Vagina (tissue), 2 donors: ENCODE results near the gene CCDC92. TPM values are rescaled to one million over a fixed set of nuclear protein-coding genes. Genes with fewer than 3 reads are reported as not detected.

Experiments
- DNase-seq, 2 donors: peaks; one replicate each; pipeline ENCODE4 v3.0.0-alpha.2; 2017; ENCODE audit errors: extremely low spot score in 2 of 2
- H3K27ac ChIP-seq: fragments of 200-600 bp; sonication (generic); one replicate; pipeline ENCODE4 v1.5.1; 2019
- H3K27me3 ChIP-seq: fragments of 200-600 bp; sonication (generic); one replicate; pipeline ENCODE4 v1.5.1; 2019
- H3K36me3 ChIP-seq, 2 donors: fragments of 200-600 bp; sonication (generic); one replicate each; pipeline ENCODE4 v1.5.1; 2017 to 2019
- H3K4me1 ChIP-seq: fragments of 200-600 bp; sonication (generic); one replicate; pipeline ENCODE4 v1.5.1; 2019
- H3K4me3 ChIP-seq, 2 donors: fragments of 200-600 bp; sonication (generic); 1 replicate in 1 of 2; 2 replicates in 1 of 2; pipeline ENCODE4 v1.5.1; 2016 to 2019
- H3K9me3 ChIP-seq: fragments of 200-600 bp; sonication (generic); one replicate; pipeline ENCODE4 v1.5.1; 2019
- POLR2A ChIP-seq, 2 donors: fragments of 450-650 bp; IDR thresholded peaks; one replicate each; pipeline ENCODE4 v1.6.1; 2017; ENCODE audit warnings: antibody characterized with exemption in 2 of 2, mild to moderate bottlenecking in 2 of 2, moderate library complexity in 2 of 2
- POLR2AphosphoS5 ChIP-seq, 2 donors: sonication (generic); formaldehyde crosslinking; IDR thresholded peaks; one replicate each; pipeline ENCODE4 v1.9.0; 2017; ENCODE audit warnings: antibody characterized with exemption in 2 of 2, mild to moderate bottlenecking in 2 of 2, low read depth in 1 of 2; ENCODE audit not compliant: insufficient read depth in 1 of 2
- intact Hi-C: fragments of 100-400 bp; cut with DNase I; formaldehyde crosslinking; loops from one replicate; pipeline ENCODE4 v1.15.1; 2023
- total RNA-seq: library from RNA; depleted of rRNA; stranded (reverse); fragments of >200 nt; gene quantifications from one replicate; pipeline ENCODE4 v1.2.3, GENCODE V29; 2016
- TF ChIP-seq, protein P1 (sequence below), 3 experiments: fragments of 450-650 bp in 2 of 3; fragments of 200-600 bp in 1 of 3; sonication (generic) in 1 of 3; IDR thresholded peaks; one replicate each; pipeline ENCODE4 v1.5.1; 2017 to 2019; ENCODE audit warnings: antibody characterized with exemption in 3 of 3, mild to moderate bottlenecking in 2 of 3, moderate library complexity in 2 of 3

Gene CCDC92
- total RNA-seq, 1 donor from 2014 or later = 21.6 TPM

- no peaks in the 10 kb centered on the region for H3K9me3 ChIP-seq
- intact Hi-C loops = no loop called here
- no peak for DNase-seq
- H3K27me3 ChIP-seq = no peaks in the 10 kb centered on the region
- no peaks in the 10 kb centered on the region for H3K36me3 ChIP-seq
- peaks cover 17% of the 10 kb centered on the region for H3K4me1 ChIP-seq
- no peak overlapping the region for H3K27ac ChIP-seq
- H3K4me3 ChIP-seq = no peak overlapping the region
- TF ChIP-seq POLR2A (IDR thresholded peaks at IDR 0.05) (no peak), POLR2AphosphoS5 (IDR thresholded peaks at IDR 0.05; ENCODE audit: insufficient read depth in 1 of 2, low read depth in 1 of 2) (no peak)
- TF ChIP-seq, protein P1, sequence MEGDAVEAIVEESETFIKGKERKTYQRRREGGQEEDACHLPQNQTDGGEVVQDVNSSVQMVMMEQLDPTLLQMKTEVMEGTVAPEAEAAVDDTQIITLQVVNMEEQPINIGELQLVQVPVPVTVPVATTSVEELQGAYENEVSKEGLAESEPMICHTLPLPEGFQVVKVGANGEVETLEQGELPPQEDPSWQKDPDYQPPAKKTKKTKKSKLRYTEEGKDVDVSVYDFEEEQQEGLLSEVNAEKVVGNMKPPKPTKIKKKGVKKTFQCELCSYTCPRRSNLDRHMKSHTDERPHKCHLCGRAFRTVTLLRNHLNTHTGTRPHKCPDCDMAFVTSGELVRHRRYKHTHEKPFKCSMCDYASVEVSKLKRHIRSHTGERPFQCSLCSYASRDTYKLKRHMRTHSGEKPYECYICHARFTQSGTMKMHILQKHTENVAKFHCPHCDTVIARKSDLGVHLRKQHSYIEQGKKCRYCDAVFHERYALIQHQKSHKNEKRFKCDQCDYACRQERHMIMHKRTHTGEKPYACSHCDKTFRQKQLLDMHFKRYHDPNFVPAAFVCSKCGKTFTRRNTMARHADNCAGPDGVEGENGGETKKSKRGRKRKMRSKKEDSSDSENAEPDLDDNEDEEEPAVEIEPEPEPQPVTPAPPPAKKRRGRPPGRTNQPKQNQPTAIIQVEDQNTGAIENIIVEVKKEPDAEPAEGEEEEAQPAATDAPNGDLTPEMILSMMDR (IDR thresholded peaks at IDR 0.05) = no peak
These were observed 9.6 kb upstream of the CCDC92 start for GRCh38 chr12:123982269-123982668.

DNA sequence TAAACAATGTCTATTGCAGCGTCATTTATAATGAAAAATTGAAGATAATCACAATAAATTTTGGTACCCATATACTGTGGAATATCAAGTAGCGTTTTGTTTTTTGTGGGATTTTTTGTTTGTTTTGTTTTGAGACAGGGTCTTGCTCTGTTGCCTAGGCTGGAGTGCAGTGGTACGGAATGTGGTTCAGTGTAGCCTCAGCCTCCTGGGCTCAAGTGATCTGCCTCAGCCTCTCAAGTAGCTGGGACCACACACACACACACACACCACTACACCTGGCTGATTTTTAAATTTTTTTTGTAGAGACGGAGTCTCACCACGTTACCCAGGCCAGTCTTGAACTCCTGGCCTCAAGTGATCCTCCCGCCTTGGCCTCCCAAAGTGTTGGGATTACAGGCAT lies 6.9 kb upstream of the CCDC92 start:
- DNase-seq = no peak
- Histone ChIP-seq H3K9me3 (no peaks in the 10 kb centered on the region), H3K36me3 (no peaks in the 10 kb centered on the region), H3K27ac (no peak overlapping the region), H3K27me3 (no peaks in the 10 kb centered on the region), H3K4me1 (peaks cover 22% of the 10 kb centered on the region), H3K4me3 (no peak overlapping the region)
- TF ChIP-seq POLR2A (IDR thresholded peaks at IDR 0.05) (no peak), POLR2AphosphoS5 (IDR thresholded peaks at IDR 0.05; ENCODE audit: insufficient read depth in 1 of 2, low read depth in 1 of 2) (no peak)
- TF ChIP-seq, protein P1 (IDR thresholded peaks at IDR 0.05) = no peak
- intact Hi-C loops = no loop called here

DNA sequence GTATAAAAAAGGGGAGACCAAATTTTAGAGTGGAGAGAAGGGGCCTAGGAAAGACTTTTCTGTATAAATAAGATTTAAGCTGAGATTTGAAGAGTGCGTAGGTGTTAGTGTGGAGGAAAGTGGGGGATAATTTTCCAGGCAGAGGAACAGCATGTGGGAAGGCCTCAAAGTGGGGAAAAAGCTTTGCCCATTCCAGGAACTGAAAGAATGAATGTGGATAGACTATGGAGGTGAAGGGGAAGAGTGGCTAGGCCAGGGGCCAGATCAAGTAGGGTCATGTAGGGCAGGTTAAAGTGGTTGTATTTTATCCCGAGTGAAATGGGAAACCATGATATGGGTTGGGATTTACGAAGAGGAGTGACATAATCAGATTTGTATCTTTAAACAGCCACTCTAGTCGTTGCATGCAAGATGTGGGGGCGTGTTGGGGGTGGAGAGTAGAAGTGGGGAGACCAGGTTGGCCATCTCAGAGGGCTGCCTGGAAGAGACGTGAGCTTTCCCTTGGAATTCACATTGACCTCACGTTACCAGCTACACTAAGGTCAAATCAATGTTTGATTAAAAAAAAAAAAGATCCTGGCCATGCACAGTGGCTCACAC lies 3.7 kb upstream of the CCDC92 start:
- H3K4me3 ChIP-seq = no peak overlapping the region

GRCh38 chr12:123973552-123974341 lies 1.1 kb upstream of the CCDC92 start:
- intact Hi-C loops = no loop called here
- TF ChIP-seq, protein P1 (IDR thresholded peaks at IDR 0.05) = no peak
- TF ChIP-seq POLR2A (IDR thresholded peaks at IDR 0.05) = no peak
- no peak for TF ChIP-seq POLR2AphosphoS5 (IDR thresholded peaks at IDR 0.05; ENCODE audit: insufficient read depth in 1 of 2, low read depth in 1 of 2)
- Histone ChIP-seq H3K36me3 (no peaks in the 10 kb centered on the region), H3K27ac (peak overlapping the region; percentile 76), H3K9me3 (no peaks in the 10 kb centered on the region), H3K27me3 (no peaks in the 10 kb centered on the region), H3K4me3 (peak overlapping the region; percentile 96), H3K4me1 (peaks cover 46% of the 10 kb centered on the region)
- no peak for DNase-seq

More for the DNA sequence above, 3.7 kb upstream of the CCDC92 start:
- H3K9me3 ChIP-seq = no peaks in the 10 kb centered on the region
- intact Hi-C loops = no loop called here
- no peak for TF ChIP-seq POLR2AphosphoS5 (IDR thresholded peaks at IDR 0.05; ENCODE audit: insufficient read depth in 1 of 2, low read depth in 1 of 2)
- TF ChIP-seq POLR2A (IDR thresholded peaks at IDR 0.05) = no peak
- TF ChIP-seq, protein P1 (IDR thresholded peaks at IDR 0.05) = no peak
- no peaks in the 10 kb centered on the region for H3K36me3 ChIP-seq
- no peak for DNase-seq
- no peak overlapping the region for H3K27ac ChIP-seq
- H3K4me1 ChIP-seq = peaks cover 26% of the 10 kb centered on the region
- H3K27me3 ChIP-seq = no peaks in the 10 kb centered on the region
